ENCODE measurements around the gene SH3YL1.
A peak's percentile ranks its signal among the peaks of the same experiment; 100 is the strongest.

The SH3YL1 gene

DNA sequence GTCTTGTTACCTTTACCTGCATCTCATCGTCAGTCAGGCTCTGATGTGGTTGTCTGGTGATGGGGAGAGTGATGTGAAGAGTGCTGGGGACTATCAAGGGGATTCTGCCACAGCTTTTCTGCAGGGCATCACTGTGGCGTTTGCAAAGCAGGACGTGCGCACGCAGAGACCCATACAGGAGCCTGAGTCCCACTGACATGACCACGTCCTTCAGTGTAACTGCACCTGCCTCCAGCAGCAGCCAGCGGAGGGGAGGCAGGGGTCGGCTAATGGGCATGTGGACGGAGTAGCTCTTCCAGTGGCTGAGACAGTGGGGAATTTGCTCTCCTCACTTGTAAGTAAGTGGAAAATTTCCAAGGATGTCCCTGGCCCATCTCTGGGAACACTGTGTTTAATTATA is 17.5 kb upstream of the SH3YL1 start:
- DNase-seq = no peak

GRCh38 chr2:280650-281110 is 16.8 kb upstream of the SH3YL1 start:
- no peak for DNase-seq

DNA sequence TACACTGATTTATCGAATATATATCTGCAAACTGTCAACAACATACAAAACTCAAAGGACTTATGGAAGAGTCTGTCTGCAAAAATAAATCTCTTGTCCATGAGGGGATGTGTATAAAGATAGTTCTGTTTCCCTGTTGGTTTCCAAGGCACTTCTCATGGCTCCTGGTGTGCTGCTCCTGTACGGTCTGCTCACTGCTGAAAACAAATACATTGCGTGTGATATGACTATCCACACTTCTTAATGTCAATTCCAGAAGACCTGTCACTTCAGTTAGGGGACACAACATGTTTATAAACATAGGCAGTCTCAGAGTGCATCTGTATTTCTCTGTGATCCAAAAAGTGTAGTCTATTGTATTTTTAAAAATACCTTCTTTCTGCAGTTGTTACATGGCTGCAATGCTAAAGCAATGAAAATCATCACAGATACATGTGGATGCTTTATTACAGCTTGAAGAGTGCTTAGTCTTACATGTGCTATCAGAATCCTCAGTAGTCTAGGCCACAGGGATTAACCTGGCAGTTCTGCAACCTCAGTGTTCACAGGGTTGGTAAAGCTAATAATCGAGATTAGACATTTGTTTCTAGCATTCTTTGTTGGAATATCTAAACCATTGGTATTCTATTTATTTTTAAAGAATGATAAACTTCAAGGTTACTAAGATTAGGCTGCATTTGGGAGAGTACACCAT is 16.3 kb upstream of the SH3YL1 start:
- DNase-seq = no peak

DNA sequence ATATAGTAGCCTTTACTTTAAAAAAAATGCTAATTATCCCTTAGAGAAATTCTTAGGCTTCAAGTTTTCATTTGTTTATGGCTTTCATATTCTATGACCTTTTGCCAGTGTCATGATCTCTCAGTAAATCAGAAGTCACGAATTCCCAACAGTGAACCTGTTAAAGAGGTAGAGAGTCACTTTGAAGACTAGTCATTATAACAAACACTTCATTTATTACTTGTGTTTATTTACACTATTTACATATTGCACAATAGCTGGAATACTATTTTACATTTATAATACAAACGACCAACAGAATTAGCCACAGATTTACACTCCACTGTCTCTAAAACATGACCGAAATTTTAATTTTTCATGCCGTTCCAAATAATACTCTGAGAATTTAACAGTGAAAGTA is 15.5 kb upstream of the SH3YL1 start:
- DNase-seq = no peak

DNA sequence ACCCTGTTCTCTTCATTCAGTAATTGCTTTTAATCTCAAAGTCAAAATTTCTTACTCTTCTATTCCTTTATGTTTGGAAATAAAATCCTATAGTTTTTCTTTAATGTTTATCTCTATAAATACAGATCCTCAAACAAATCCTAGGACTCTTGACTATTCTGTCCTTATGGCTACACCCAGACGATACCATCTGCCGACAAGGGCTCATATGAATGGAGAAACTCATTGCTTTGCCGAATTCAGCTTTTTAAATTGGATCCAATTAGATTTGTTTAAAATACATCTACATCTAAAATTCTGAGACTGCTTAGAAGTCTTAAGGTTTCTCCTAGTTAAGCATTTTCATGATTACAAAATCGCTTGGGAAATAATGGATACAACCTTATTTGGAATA is 15.1 kb upstream of the SH3YL1 start:
- no peak for DNase-seq

- no peak for DNase-seq
Observed at GRCh38 chr2:278312-278926, 14.6 kb upstream of the SH3YL1 start.

DNA sequence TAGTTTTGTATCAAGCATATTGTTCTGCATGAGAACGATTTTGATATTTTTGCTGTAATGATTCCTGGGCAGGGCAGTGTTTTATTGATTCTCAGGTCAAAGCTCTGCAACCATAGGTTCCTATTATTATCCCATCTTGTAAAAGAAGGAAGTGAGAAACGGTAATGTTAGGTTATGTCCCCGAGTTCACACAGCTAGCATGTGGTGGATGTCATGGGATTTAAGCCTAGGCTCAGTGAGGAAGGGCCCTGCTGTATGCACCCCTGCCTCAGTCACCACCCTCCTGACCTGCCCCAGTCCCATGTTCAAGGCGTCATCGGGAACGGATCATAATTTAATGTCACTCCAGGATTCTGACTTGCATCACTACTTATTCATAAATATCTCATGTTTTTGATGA is 11.6 kb upstream of the SH3YL1 start:
- DNase-seq = no peak

GRCh38 chr2:274503-274902 is 10.7 kb upstream of the SH3YL1 start:
- DNase-seq = no peak

GRCh38 chr2:273333-273732 is 9.5 kb upstream of the SH3YL1 start:
- DNase-seq = no peak

DNA sequence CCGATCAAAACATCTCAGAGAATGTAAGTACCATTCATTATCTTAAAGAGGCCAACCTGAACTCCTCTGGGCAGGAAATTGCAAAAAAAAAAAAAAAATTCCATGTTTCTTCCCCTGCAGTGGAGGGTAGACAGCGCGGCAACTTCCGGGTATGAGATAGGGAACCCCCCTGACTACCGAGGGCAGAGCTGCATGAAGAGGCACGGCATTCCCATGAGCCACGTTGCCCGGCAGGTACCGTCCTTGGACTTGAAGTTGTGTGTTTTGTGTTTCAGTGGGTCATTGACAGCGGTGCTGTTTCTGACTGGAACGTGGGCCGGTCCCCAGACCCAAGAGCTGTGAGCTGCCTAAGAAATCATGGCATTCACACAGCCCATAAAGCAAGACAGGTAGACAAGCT is 8.1 kb upstream of the SH3YL1 start:
- DNase-seq = no peak

GRCh38 chr2:270861-271260 is 7.0 kb upstream of the SH3YL1 start:
- no peak for DNase-seq

DNA sequence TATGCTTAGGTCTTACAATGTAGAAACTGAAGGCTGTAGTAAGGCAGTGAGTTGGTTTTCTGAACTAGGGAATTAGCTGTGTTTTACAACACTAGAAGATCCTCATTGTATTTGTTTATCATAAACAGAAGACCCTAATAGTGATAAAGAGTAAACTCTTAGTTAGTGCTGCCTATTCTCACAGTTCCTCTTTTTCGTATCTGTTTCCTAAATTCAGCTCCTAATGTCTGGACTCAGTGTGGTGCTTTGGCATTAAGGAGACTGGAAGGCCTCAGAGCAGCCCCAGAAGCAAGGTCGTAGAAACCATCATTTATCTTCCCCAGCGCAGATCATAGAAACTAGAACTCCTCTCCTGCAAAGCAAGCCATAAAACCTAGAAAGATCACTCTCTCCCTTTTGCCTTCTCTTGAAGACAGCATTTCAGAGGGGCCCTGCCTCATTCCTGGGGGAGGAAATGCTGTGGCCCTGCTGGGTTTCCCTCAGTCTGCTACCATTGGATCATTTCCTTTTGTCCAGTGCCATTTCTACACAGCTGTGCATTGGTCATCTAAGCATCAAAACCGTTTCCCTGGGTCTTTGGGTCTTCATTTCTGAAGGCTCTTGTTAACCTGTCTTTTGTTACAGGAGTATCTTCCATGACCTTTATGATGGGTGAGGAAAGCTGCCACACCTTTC is 5.7 kb upstream of the SH3YL1 start:
- DNase-seq = no peak

- no peak for DNase-seq
Observed at GRCh38 chr2:268323-268722, 4.5 kb upstream of the SH3YL1 start.

DNA sequence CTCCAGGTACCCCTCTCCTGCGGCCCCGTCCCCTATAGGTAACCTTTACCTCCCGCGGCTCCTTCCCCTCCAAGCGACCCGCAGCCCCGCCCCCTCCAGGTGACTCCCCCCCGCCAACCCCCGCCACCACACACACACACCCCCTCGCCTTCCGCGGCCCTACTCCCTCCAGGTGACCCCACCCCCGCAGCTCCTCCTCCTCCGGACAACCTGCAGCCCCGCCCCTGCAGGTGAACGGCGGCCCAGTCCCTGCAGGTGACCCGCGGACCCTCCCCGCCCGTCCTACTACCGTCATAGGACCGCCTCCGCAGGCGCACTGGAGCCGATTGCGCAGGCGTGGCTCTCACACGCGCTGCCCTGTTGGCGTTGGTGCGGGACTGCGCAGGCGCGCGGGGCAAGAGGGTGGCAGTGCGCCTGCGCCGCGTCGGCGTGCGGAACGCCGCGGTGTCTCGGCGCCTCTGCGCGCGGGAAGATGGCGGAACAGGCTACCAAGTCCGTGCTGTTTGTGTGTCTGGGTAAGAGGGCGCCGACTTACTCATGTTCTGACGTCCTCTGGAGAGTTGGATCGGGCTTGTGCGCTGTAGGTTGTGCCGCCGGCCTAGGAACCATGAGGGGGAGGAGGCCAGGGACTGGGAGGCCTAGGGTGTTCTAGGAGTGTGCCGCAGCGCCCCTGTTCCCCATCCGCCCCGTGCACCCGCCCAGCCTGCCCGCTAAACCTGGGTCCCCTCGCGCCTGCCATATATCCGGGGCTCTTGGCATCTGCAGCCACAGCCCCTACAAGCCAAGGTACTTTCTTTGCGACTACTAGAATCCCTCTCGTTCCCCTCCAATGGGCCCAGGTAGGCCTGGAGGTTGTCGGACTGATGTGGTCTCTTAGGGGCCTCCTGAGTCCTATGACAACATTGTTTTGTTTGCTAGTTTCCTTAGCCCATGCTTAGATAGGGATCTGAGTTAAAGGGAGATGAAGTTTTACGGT is 949 bp upstream of the SH3YL1 start, which contains the start of gene ACP1:
Gene ACP1, plus strand, starts transcription at position 455 of the 976 bp plus-strand sequence. Its CDS starts 18 bp downstream, at position 473.
- DNase-seq = peak; percentile 84

DNA sequence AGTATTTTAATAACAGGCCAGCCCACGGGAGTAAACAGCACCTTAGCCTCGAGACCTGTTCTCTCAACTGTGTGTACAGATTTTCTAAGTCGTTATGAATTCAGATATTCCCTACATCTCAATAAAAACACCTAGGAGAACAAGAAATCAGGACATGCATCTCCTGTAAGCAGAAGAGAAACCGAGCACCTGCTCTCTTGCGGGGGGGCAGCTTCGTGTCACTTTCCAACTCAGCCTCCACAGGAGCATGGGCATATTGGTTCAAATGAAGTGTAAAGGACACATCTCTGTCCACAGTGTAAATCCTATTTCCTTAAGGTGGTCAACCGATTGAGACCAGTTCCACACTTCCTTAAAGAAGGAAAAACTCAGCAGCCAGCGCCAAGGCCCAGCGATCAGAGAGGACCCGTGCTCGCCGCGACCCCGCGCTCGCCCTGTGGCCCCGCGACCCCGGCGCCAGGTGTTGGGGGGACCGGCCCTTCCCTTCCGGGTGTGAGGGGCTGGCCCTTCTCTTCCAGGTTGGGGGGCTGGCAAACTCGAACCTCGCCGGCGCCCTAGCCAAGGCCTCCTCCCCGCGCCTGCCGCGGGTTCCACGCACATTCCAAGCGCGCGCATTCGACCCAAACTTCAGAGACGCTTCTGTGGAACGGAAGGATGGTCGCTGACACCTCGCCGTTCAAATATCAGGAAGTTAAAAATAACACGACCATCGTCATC is 652 bp downstream of the SH3YL1 start:
- no peak for DNase-seq

DNA sequence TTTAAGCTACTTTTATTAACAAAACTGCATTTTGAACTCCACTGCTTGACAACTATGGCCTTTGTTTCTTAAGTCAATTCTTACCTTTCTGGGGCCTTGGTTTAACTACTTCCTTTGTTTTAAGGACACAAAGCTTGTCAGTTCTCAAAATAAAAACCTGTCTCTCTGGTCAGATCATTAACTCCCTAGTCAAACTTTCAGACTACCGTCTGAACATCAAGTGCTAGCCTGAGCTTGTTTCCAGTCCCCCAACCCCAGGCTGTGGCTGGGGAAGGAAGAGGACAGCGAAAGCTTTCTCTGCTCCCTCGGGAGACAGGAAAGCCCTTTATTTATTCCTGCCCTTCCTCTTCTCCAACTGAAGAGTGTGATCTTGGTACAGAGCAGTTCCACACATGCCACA is 1.7 kb downstream of the SH3YL1 start:
- no peak for DNase-seq

- no peak for DNase-seq
Observed at GRCh38 chr2:260507-261161, 3.2 kb downstream of the SH3YL1 start.

- DNase-seq = no peak
Observed at GRCh38 chr2:259789-260331, 4.0 kb downstream of the SH3YL1 start.

DNA sequence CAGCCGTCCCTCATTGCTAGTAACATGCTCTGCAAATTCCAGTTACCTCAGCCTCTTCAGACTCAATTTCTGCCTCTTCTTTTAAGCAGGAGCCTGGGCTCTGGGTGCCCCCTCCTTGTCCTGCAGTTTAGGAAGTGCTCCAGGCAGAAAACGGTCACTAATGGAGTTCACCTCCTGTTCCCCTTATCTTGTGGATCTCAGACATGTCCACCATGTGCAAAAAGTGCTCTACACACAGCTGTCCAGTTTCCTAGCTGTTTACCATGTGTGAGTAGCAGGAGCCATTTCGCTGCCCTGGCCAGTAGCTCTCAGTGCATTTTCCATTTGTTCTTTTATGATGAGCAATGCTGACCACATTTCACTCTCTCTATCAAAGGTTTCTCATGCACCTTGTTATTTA is 4.9 kb downstream of the SH3YL1 start:
- DNase-seq = no peak

GRCh38 chr2:257842-258241 is 6.0 kb downstream of the SH3YL1 start:
- no peak for DNase-seq

GRCh38 chr2:257429-257828 is 6.4 kb downstream of the SH3YL1 start:
- no peak for DNase-seq
